Measurements from ENCODE around the gene INAFM2. TPM values are rescaled to one million over a fixed set of nuclear protein-coding genes. Genes with fewer than 3 reads are reported as not detected.

The INAFM2 gene
- total RNA-seq, 1 experiment from 2014 or later = 8.8 TPM

DNA sequence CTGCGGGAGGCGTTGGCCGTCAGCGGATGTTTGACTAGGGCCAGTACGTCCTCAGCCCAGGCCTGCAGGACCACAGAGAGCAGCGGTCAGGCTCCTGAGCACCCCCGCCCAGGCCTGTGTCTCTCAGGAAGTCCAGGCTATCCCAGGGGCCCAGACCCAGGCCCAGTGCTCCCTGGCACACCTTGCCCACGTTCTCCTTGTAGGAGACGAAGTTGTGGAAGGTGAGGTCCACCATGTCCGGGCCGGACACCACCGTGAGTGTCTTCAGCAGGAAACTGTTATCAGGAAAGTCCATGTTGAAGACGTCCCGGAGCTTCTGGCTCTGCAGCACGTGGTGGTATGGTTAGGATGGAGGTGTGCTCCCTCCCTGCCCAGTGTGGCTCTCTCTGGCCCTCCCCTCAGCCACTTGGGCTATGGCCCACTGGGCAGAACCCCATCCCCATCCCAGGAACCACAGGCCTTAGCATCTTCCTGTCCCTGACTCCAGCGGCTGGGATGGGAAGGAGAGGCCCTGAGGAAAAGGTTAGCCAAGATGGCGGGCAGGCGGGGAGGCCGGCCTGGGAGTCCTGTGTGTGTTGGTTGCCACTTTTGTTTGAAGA lies 21.1 kb upstream of the INAFM2 start:
- H3K27ac ChIP-seq (ENCODE audit: low read depth, low read length) = no peak overlapping the region
- ChIA-PET CTCF (interaction anchor here (1.5 kb wide), 1 partner anchor 27 kb away, joined by 6 read pairs; no protein-coding TSS in a partner anchor), POLR2A (no interaction called here), RAD21 (ENCODE audit: low non-redundant PET in 1 of 2, low total read pairs in 2 of 2, uncharacterized antibody in 2 of 2, unreplicated experiment in 2 of 2) (no interaction called here)
- ATAC-seq (no peak), DNase-seq (ENCODE audit: low read depth, low spot score) (no peak)
- no peaks in the 10 kb centered on the region for H4K20me1 ChIP-seq (ENCODE audit: insufficient read depth)
- H3K9me2 ChIP-seq (ENCODE audit: insufficient read depth) = no peaks in the 10 kb centered on the region
- no peak overlapping the region for H2AFZ ChIP-seq (ENCODE audit: low read depth, low read length, poor library complexity, severe bottlenecking)
- no peak for TF ChIP-seq CBX3 (IDR thresholded peaks at IDR 0.05; ENCODE audit: low read depth)
- no peak for TF ChIP-seq JUND (IDR thresholded peaks at IDR 0.05)
- TF ChIP-seq, protein P1, sequence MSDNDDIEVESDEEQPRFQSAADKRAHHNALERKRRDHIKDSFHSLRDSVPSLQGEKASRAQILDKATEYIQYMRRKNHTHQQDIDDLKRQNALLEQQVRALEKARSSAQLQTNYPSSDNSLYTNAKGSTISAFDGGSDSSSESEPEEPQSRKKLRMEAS (IDR thresholded peaks at IDR 0.05) = no peak
- TF ChIP-seq REST (IDR thresholded peaks at IDR 0.05; ENCODE audit: low read depth) = no peak
- TF ChIP-seq ZNF274 (IDR thresholded peaks at IDR 0.05; ENCODE audit: low read depth, low read length) = no peak
- no peak for TF ChIP-seq SRF (IDR thresholded peaks at IDR 0.05; ENCODE audit: low read depth)
- no peak for TF ChIP-seq EZH2 (IDR thresholded peaks at IDR 0.05)
- TF ChIP-seq FOSL1 (IDR thresholded peaks at IDR 0.05; ENCODE audit: low read depth) = no peak
- TF ChIP-seq, protein P2, sequence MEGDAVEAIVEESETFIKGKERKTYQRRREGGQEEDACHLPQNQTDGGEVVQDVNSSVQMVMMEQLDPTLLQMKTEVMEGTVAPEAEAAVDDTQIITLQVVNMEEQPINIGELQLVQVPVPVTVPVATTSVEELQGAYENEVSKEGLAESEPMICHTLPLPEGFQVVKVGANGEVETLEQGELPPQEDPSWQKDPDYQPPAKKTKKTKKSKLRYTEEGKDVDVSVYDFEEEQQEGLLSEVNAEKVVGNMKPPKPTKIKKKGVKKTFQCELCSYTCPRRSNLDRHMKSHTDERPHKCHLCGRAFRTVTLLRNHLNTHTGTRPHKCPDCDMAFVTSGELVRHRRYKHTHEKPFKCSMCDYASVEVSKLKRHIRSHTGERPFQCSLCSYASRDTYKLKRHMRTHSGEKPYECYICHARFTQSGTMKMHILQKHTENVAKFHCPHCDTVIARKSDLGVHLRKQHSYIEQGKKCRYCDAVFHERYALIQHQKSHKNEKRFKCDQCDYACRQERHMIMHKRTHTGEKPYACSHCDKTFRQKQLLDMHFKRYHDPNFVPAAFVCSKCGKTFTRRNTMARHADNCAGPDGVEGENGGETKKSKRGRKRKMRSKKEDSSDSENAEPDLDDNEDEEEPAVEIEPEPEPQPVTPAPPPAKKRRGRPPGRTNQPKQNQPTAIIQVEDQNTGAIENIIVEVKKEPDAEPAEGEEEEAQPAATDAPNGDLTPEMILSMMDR (IDR thresholded peaks at IDR 0.05 in 2 of 3, conservative IDR thresholded peaks at IDR 0.05 in 1 of 3; ENCODE audit: borderline replicate concordance in 1 of 3, insufficient read depth in 1 of 3, low read depth in 2 of 3, low read length in 2 of 3) = no peak
- no peak for TF ChIP-seq RAD21 (IDR thresholded peaks at IDR 0.05; ENCODE audit: low read depth)
- TF ChIP-seq SP1 (IDR thresholded peaks at IDR 0.05; ENCODE audit: low read depth) = no peak
- no peak for TF ChIP-seq POLR2AphosphoS5 (IDR thresholded peaks at IDR 0.05; ENCODE audit: low read depth, low read length)
- H3K4me2 ChIP-seq (ENCODE audit: low read length) = no peak overlapping the region
- BruUV-seq (replicated peaks) = no TSS peak
- no peak overlapping the region for H3K9ac ChIP-seq (ENCODE audit: low read length)
- no peaks in the 10 kb centered on the region for H3K36me3 ChIP-seq (ENCODE audit: control insufficient read depth in 1 of 2, insufficient read depth in 2 of 2, low read length in 2 of 2)
- no peaks in the 10 kb centered on the region for H3K79me2 ChIP-seq (ENCODE audit: insufficient read depth, low read length)
- no peaks in the 10 kb centered on the region for H3K9me3 ChIP-seq (ENCODE audit: control insufficient read depth in 1 of 2, insufficient read depth in 1 of 2, low read depth in 1 of 2, low read length in 2 of 2)
- no peaks in the 10 kb centered on the region for H3K27me3 ChIP-seq (ENCODE audit: insufficient read depth, low read length)
- H3K4me1 ChIP-seq (ENCODE audit: control insufficient read depth in 1 of 2, insufficient read depth in 2 of 2, low read length in 2 of 2) = peaks cover 0 to under 1% of the 10 kb centered on the region in 2 experiments; a peak in 1 of 4 replicates
- intact Hi-C loops (cut with micrococcal nuclease) = no loop called here
- H3K4me3 ChIP-seq (replicated peaks in 1 of 2; ENCODE audit: low read depth in 1 of 2, low read length in 2 of 2) = no peak overlapping the region

Data from HCT116 (cell line).